ENCODE results near the gene GIPR.

DNA sequence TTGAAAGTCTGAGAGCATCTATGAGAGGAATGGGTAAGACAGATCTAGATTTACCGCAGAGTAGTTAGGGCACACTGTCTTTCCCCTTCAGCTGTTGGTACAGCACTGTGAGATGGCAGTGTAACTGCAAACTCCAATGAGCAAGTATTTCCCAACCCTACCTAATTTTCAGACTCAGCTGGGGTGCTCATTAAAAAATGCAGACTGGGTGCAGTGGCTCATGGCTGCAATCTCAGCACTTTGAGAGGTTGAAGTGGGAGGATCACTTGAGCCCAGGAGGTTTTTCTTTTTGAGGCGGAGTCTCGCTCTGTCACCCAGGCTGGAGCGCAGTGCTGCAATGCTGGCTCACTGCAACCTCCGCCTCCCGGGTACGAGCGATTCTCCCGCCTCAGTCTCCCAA is 37.1 kb downstream of the GIPR start:
- TF ChIP-seq, protein P1, sequence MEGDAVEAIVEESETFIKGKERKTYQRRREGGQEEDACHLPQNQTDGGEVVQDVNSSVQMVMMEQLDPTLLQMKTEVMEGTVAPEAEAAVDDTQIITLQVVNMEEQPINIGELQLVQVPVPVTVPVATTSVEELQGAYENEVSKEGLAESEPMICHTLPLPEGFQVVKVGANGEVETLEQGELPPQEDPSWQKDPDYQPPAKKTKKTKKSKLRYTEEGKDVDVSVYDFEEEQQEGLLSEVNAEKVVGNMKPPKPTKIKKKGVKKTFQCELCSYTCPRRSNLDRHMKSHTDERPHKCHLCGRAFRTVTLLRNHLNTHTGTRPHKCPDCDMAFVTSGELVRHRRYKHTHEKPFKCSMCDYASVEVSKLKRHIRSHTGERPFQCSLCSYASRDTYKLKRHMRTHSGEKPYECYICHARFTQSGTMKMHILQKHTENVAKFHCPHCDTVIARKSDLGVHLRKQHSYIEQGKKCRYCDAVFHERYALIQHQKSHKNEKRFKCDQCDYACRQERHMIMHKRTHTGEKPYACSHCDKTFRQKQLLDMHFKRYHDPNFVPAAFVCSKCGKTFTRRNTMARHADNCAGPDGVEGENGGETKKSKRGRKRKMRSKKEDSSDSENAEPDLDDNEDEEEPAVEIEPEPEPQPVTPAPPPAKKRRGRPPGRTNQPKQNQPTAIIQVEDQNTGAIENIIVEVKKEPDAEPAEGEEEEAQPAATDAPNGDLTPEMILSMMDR (IDR thresholded peaks at IDR 0.05), result no peak
- no peak for TF ChIP-seq POLR2A (IDR thresholded peaks at IDR 0.05)
